Esophagus mucosa (tissue), 1 donor: ENCODE results near the gene TRMT1L. TPM values are rescaled to one million over a fixed set of nuclear protein-coding genes. Genes with fewer than 3 reads are reported as not detected.

ENCODE experiments used
- ATAC-seq: fragments of 200-7000 bp; cut with Tn5 transposase; one replicate; pipeline ENCODE4 v1.9.1; 2020
- total RNA-seq: library from RNA; stranded (reverse); gene quantifications from one replicate; pipeline ENCODE4 v1.2.4, GENCODE V29; 2023
- donor health status: DM: yes; HTN: yes; CAD: no.

Gene TRMT1L
- total RNA-seq, 1 donor from 2014 or later = 13.5 TPM

DNA sequence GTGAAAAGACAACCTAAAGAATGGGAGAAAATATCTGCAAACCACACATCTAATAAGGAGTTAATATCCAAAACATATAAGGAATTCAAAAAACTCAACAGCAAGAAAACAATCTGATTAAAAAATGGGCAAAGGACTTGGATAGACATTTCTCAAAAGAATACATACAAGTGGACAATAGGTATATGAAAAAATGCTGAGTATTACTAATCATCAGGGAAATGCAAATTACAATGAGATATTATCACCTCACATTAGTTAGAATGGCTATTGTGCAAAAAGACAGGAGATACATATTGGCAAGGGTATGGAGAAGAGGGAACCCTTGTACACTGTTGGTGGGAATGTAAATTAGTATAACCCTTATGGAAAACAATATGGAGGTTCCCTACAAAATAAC is 44.9 kb downstream of the TRMT1L start:
- ATAC-seq = no peak

DNA sequence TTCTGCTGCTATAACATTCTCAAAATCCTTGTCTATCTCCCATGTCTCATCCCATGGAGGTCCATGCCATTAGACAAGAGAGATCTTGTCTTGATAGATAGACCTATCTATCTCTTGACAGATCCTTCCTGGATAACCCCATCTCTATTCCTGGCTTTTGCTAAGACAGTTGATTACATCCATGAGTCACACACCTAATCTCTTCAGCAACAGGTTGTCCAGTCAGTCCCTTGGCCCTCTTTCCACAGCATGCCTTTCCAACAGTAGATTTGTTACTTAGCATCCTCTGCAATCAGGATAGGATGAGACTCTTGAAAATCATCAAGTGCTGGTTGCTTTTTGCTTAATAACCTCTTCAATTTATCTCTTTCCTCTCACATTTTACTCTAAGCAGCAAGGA is 46.6 kb downstream of the TRMT1L start:
- no peak for ATAC-seq

GRCh38 chr1:185108321-185108720 is 48.4 kb downstream of the TRMT1L start:
- ATAC-seq = no peak

GRCh38 chr1:185105121-185105520 is 51.6 kb downstream of the TRMT1L start:
- ATAC-seq = no peak

GRCh38 chr1:185104083-185104482 is 52.7 kb downstream of the TRMT1L start:
- no peak for ATAC-seq

DNA sequence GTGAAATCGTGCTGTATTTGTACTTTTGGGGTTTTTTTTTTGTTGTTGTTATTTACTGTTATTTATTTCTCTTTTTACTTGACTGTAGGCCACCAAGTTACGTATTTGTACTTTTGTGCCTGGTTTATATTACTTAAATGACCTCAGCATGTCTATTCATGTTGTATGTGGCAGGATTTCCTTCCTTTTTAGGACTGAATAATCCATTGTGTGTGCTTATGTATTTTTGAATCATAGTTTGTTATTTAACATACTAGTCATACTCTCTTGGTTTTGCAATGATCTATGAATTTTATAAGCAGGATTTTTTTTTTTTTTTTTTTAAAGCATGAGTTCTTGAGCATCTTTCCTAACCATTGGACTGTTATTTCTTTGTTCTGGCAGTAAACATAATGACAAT is 60.2 kb downstream of the TRMT1L start:
- peak; percentile 82 for ATAC-seq

- ATAC-seq = no peak
Observed at GRCh38 chr1:185094761-185095160, 62.0 kb downstream of the TRMT1L start.

GRCh38 chr1:185091480-185091879 is 65.3 kb downstream of the TRMT1L start:
- ATAC-seq = no peak

GRCh38 chr1:185087746-185088145 is 69.0 kb downstream of the TRMT1L start:
- no peak for ATAC-seq

DNA sequence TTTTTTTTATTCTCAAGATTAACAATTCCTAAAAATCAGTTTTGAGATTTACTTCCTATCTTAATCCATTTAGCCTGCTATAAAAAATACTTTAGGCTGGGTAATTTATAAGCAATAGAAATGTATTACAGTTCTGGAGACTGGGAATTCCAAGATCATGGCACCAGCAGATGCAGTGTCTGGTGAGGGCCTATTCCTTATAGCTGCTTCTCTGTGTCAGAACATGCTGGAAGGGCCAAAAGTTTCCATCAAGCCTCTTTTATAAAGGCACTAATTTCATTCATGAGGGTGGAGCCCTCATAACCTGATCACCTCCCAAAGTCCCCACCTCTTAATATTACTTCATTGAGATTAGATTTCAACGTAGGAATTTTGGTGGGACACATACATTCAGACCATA is 69.7 kb downstream of the TRMT1L start:
- no peak for ATAC-seq

GRCh38 chr1:185083818-185084217 is 72.9 kb downstream of the TRMT1L start:
- no peak for ATAC-seq

DNA sequence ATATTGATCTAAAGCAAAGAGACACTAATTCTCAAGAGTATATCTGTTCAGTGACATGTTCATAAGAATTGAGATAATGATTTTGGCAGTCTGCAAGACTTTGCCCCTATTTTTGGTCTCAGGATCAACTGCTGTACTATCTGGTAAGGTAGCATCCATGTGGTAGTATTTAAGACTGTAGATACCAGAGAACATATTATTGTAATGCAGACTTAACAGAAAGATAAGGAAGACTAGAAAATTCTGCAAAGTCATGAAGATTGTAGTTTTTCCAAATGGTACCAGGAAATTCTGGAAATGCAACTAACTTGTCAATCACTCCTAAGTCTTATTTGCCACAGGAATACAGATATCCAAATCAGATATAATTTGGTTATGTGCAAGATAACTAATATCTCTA is 76.3 kb downstream of the TRMT1L start:
- no peak for ATAC-seq

- no peak for ATAC-seq
Observed at GRCh38 chr1:185077374-185077773, 79.4 kb downstream of the TRMT1L start.

GRCh38 chr1:185075476-185075875 is 81.3 kb downstream of the TRMT1L start:
- ATAC-seq = no peak

- no peak for ATAC-seq
Observed at GRCh38 chr1:185074307-185074706, 82.4 kb downstream of the TRMT1L start.

DNA sequence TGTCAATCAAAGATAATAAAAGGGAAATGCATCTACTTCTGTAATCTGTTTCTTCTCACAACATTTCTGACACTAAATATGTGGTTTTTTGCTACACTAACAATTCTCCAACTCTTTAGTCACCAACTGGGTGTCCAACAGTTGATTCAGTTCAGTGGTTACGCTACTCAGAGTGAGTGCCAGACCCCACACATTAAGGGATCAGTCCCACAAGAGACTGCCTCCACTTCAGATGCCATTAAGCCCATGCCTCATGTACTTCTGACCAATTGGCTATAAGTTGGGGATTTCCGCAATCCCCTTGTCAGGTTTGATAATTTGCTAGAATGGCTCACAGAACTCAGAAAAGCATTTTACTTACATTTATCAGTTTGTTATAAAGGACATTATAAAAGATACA is 83.0 kb downstream of the TRMT1L start:
- no peak for ATAC-seq

- ATAC-seq = no peak
Observed at GRCh38 chr1:185070051-185070450, 86.7 kb downstream of the TRMT1L start.

GRCh38 chr1:185069202-185069772 is 87.5 kb downstream of the TRMT1L start:
- ATAC-seq = no peak

GRCh38 chr1:185068341-185068740 is 88.4 kb downstream of the TRMT1L start:
- no peak for ATAC-seq

Other genes starting within 250 kb of the TRMT1L start
- 27.5 TPM for gene NIBAN1, start 182.4 kb downstream of the TRMT1L start, total RNA-seq
- 12.6 TPM for gene RNF2, start 111.4 kb downstream of the TRMT1L start, total RNA-seq
- 2.4 TPM for gene SWT1, start 214 bp upstream of the TRMT1L start, total RNA-seq
- gene IVNS1ABP, start 160.3 kb upstream of the TRMT1L start, total RNA-seq = 52.8 TPM